Mesenchymal stem cell (in vitro differentiated cells and primary cell): ENCODE results near the gene C11orf58. TPM values are rescaled to one million over a fixed set of nuclear protein-coding genes. Genes with fewer than 3 reads are reported as not detected.

Experiments
- DNase-seq: peaks from one replicate; pipeline ENCODE4 v3.0.0-alpha.2; 2013
- H2AFZ ChIP-seq: one replicate; pipeline ENCODE4 v1.6.1; 2013; ENCODE audit warnings: low read depth, mild to moderate bottlenecking, control low read depth, inconsistent platforms, low read length, moderate library complexity
- H2AK5ac ChIP-seq: 2 replicates; pipeline ENCODE4 v1.6.1; 2013; ENCODE audit warnings: low read length, moderate library complexity, mild to moderate bottlenecking, inconsistent platforms; ENCODE audit not compliant: severe bottlenecking
- H2BK120ac ChIP-seq: one replicate; pipeline ENCODE4 v1.6.1; 2013; ENCODE audit warnings: low read depth, mild to moderate bottlenecking, inconsistent platforms, low read length, moderate library complexity
- H2BK12ac ChIP-seq, 2 experiments: one replicate each; pipeline ENCODE4 v1.6.1; 2013; ENCODE audit warnings: inconsistent platforms in 2 of 2, low read length in 2 of 2, mild to moderate bottlenecking in 2 of 2, moderate library complexity in 2 of 2, control low read depth in 1 of 2
- H2BK15ac ChIP-seq: one replicate; pipeline ENCODE4 v1.6.1; 2013; ENCODE audit warnings: mild to moderate bottlenecking, low read depth, inconsistent platforms; ENCODE audit not compliant: poor library complexity, severe bottlenecking
- H2BK5ac ChIP-seq: 2 replicates; pipeline ENCODE4 v1.6.1; 2013; ENCODE audit warnings: low read depth, mild to moderate bottlenecking, low read length, control low read depth, inconsistent platforms; ENCODE audit not compliant: poor library complexity, severe bottlenecking
- H3K14ac ChIP-seq, 2 experiments: one replicate each; pipeline ENCODE4 v1.6.1; 2013; ENCODE audit warnings: inconsistent platforms in 2 of 2, low read length in 2 of 2, control low read depth in 1 of 2, mild to moderate bottlenecking in 1 of 2, moderate library complexity in 1 of 2
- H3K18ac ChIP-seq, 2 experiments: one replicate each; pipeline ENCODE4 v1.6.1; 2013; ENCODE audit warnings: inconsistent platforms in 2 of 2, low read length in 2 of 2, control low read depth in 1 of 2, low read depth in 1 of 2, mild to moderate bottlenecking in 1 of 2
- H3K23ac ChIP-seq, 2 experiments: one replicate each; pipeline ENCODE4 v1.6.1; 2013; ENCODE audit warnings: inconsistent platforms in 2 of 2, low read length in 2 of 2, mild to moderate bottlenecking in 2 of 2, moderate library complexity in 2 of 2, control low read depth in 1 of 2
- H3K27ac ChIP-seq: 2 replicates; pipeline ENCODE4 v1.5.1; 2013; ENCODE audit warnings: mild to moderate bottlenecking, moderate library complexity, low read length, control low read depth, inconsistent platforms; ENCODE audit not compliant: poor library complexity, severe bottlenecking
- H3K27me3 ChIP-seq, 2 experiments: 2 replicates each; pipeline versions ENCODE4 v1.6.1 to v1.7.0; 2013; ENCODE audit warnings: low read length in 2 of 2, mild to moderate bottlenecking in 2 of 2, moderate library complexity in 2 of 2, control low read depth in 1 of 2, inconsistent platforms in 1 of 2; ENCODE audit not compliant: control insufficient read depth in 1 of 2, insufficient read depth in 1 of 2
- H3K36me3 ChIP-seq, 2 experiments: 2 replicates each; pipeline versions ENCODE4 v1.6.1 to v1.7.0; 2013; ENCODE audit warnings: low read length in 2 of 2, control low read depth in 1 of 2, inconsistent platforms in 1 of 2, low read depth in 1 of 2, mild to moderate bottlenecking in 1 of 2; ENCODE audit not compliant: insufficient read depth in 2 of 2, control insufficient read depth in 1 of 2
- H3K4ac ChIP-seq, 2 experiments: one replicate each; pipeline ENCODE4 v1.6.1; 2013; ENCODE audit warnings: inconsistent platforms in 2 of 2, low read length in 2 of 2, mild to moderate bottlenecking in 2 of 2, moderate library complexity in 2 of 2, control low read depth in 1 of 2, low read depth in 1 of 2
- H3K4me1 ChIP-seq: 2 replicates; pipeline ENCODE4 v1.6.1; 2013; ENCODE audit warnings: low read depth, low read length, control low read depth; ENCODE audit not compliant: control insufficient read depth, insufficient read depth
- H3K4me2 ChIP-seq: 2 replicates; pipeline ENCODE4 v1.6.1; 2013; ENCODE audit warnings: low read length, mild to moderate bottlenecking, inconsistent platforms; ENCODE audit not compliant: poor library complexity, severe bottlenecking
- H3K4me3 ChIP-seq, 2 experiments: 2 replicates each; pipeline versions ENCODE4 v1.5.1 to v1.7.0; 2013; ENCODE audit warnings: low read length in 2 of 2, mild to moderate bottlenecking in 2 of 2, control low read depth in 1 of 2, low read depth in 1 of 2; ENCODE audit not compliant: insufficient read depth in 1 of 2
- H3K79me1 ChIP-seq: replicated peaks from 2 replicates; pipeline ENCODE4 v1.6.1; 2013; ENCODE audit warnings: mild to moderate bottlenecking, control low read depth, low read length, inconsistent platforms; ENCODE audit not compliant: poor library complexity, severe bottlenecking
- H3K9ac ChIP-seq: 2 replicates; pipeline ENCODE4 v1.7.0; 2013; ENCODE audit warnings: mild to moderate bottlenecking, low read length, moderate library complexity
- H3K9me3 ChIP-seq: 2 replicates; pipeline ENCODE4 v1.7.0; 2013; ENCODE audit warnings: mild to moderate bottlenecking, low read length; ENCODE audit not compliant: control insufficient read depth
- H4K8ac ChIP-seq: one replicate; pipeline ENCODE4 v1.6.1; 2013; ENCODE audit warnings: inconsistent platforms, mild to moderate bottlenecking, low read length, moderate library complexity
- H4K91ac ChIP-seq: one replicate; pipeline ENCODE4 v1.6.1; 2013; ENCODE audit warnings: mild to moderate bottlenecking, low read length, inconsistent platforms
- WGBS: methylation state at CpG from one replicate; pipeline ENCODE4 v1.1.7; 2013; ENCODE audit warnings: mixed read lengths; 5-methylcytosine and 5-hydroxymethylcytosine counted together
- polyA plus RNA-seq, 2 experiments: library from polyadenylated mRNA; stranded (reverse); fragments of 200-250 nt; gene quantifications; one replicate each; pipeline ENCODE4 v1.2.3, GENCODE V29; 2013

The C11orf58 gene
- 134 TPM for polyA plus RNA-seq (2013, experiment 1 of 2)
- 133 TPM for polyA plus RNA-seq (2013, experiment 2 of 2)

GRCh38 chr11:16738193-16738946 lies at the start of gene C11orf58:
Gene C11orf58 (plus strand): TSS chr11:16738647. CDS start chr11:16738779, 132 bp downstream.
- WGBS, result under 1% methylated on average over 46 of the region's 47 CpGs
- Histone ChIP-seq H3K4me1 (peaks cover 7% of the 10 kb centered on the region), H2BK120ac (peak within 1 kb of the TSS; percentile 81)

GRCh38 chr11:16690086-16690485 lies 48.4 kb upstream of the C11orf58 start:
- Histone ChIP-seq H2BK15ac (no peak overlapping the region), H3K18ac (no peak overlapping the region), H3K4ac (no peak overlapping the region), H3K27ac (no peak overlapping the region), H3K23ac (no peak overlapping the region), H3K4me3 (no peak overlapping the region), H3K9ac (no peak overlapping the region), H3K9me3 (no peaks in the 10 kb centered on the region), H4K8ac (no peak overlapping the region), H3K36me3 (no peaks in the 10 kb centered on the region), H2BK120ac (no peak overlapping the region), H4K91ac (no peak overlapping the region), H3K4me2 (no peak overlapping the region), H2AFZ (no peak overlapping the region), H3K27me3 (no peaks in the 10 kb centered on the region), H2BK5ac (no peak overlapping the region), H3K4me1 (no peaks in the 10 kb centered on the region), H2AK5ac (no peak overlapping the region), H3K79me1 (no peaks in the 10 kb centered on the region), H2BK12ac (no peak overlapping the region), H3K14ac (no peak overlapping the region)
- no peak for DNase-seq
- WGBS, result 100% methylated on average over 1 of the region's 1 CpG

More at GRCh38 chr11:16738193-16738946, at the start of gene C11orf58:
- Histone ChIP-seq H3K4me2 (peak within 1 kb of the TSS; percentile 75), H2BK12ac (no peak within 1 kb of the TSS), H3K4me3 (peak within 1 kb of the TSS; percentile 74 to 84), H3K9me3 (no peaks in the 10 kb centered on the region), H3K14ac (peak within 1 kb of the TSS in 1 of 2 experiments; percentile 96), H4K91ac (peak within 1 kb of the TSS; percentile 88), H2BK15ac (peak within 1 kb of the TSS; percentile 3), H3K23ac (no peak within 1 kb of the TSS), H2BK5ac (peak within 1 kb of the TSS; percentile 40), H3K27ac (peak within 1 kb of the TSS; percentile 80), H3K36me3 (peaks cover 9 to 13% of the 10 kb centered on the region in 2 experiments), H3K4ac (peak within 1 kb of the TSS; percentile 55 to 90), H3K27me3 (no peaks in the 10 kb centered on the region), H2AFZ (peak within 1 kb of the TSS; percentile 62), H2AK5ac (peak within 1 kb of the TSS; percentile 26), H3K79me1 (peaks cover 4% of the 10 kb centered on the region), H3K18ac (peak within 1 kb of the TSS; percentile 92 to 98), H4K8ac (peak within 1 kb of the TSS; percentile 95), H3K9ac (peak within 1 kb of the TSS; percentile 99)
- DNase-seq, result peak; percentile 99

GRCh38 chr11:16703795-16704194 lies 34.7 kb upstream of the C11orf58 start:
- no peak overlapping the region for H3K27ac ChIP-seq
- no peak overlapping the region for H3K4me2 ChIP-seq
- H2BK120ac ChIP-seq, result no peak overlapping the region
- H3K4me3 ChIP-seq, result no peak overlapping the region
- H4K8ac ChIP-seq, result no peak overlapping the region
- H2AFZ ChIP-seq, result no peak overlapping the region
- no peak overlapping the region for H2BK12ac ChIP-seq
- H2BK15ac ChIP-seq, result no peak overlapping the region
- no peak overlapping the region for H3K9ac ChIP-seq
- H3K23ac ChIP-seq, result no peak overlapping the region
- no peak overlapping the region for H4K91ac ChIP-seq
- no peaks in the 10 kb centered on the region for H3K27me3 ChIP-seq
- no peak overlapping the region for H2BK5ac ChIP-seq
- no peaks in the 10 kb centered on the region for H3K9me3 ChIP-seq
- no peak overlapping the region for H2AK5ac ChIP-seq
- no peaks in the 10 kb centered on the region for H3K4me1 ChIP-seq
- no peaks in the 10 kb centered on the region for H3K36me3 ChIP-seq
- DNase-seq, result no peak
- no peaks in the 10 kb centered on the region for H3K79me1 ChIP-seq
- H3K14ac ChIP-seq, result no peak overlapping the region
- no peak overlapping the region for H3K4ac ChIP-seq
- H3K18ac ChIP-seq, result no peak overlapping the region

- Histone ChIP-seq H2BK12ac (no peak overlapping the region), H3K23ac (no peak overlapping the region)
- no CpG with 5 or more reads among the region's 1 CpG for WGBS
Observed at GRCh38 chr11:16713594-16713993, 24.9 kb upstream of the C11orf58 start.

More at GRCh38 chr11:16713594-16713993, 24.9 kb upstream of the C11orf58 start:
- Histone ChIP-seq H3K27ac (no peak overlapping the region), H3K4me1 (no peaks in the 10 kb centered on the region), H2AFZ (no peak overlapping the region), H3K9ac (no peak overlapping the region), H3K36me3 (no peaks in the 10 kb centered on the region), H3K4me2 (no peak overlapping the region), H3K18ac (no peak overlapping the region), H4K91ac (no peak overlapping the region), H4K8ac (no peak overlapping the region), H3K9me3 (no peaks in the 10 kb centered on the region), H3K14ac (no peak overlapping the region), H3K4me3 (no peak overlapping the region), H2BK120ac (no peak overlapping the region), H2BK5ac (no peak overlapping the region), H3K4ac (no peak overlapping the region), H2BK15ac (no peak overlapping the region), H2AK5ac (no peak overlapping the region), H3K79me1 (no peaks in the 10 kb centered on the region), H3K27me3 (no peaks in the 10 kb centered on the region)
- no peak for DNase-seq
